ENCODE measurements around the gene SEC62.

- TF ChIP-seq CTCF (IDR thresholded peaks at IDR 0.05 in 2 of 3, conservative IDR thresholded peaks at IDR 0.05 in 1 of 3; ENCODE audit: insufficient read depth in 2 of 3, low read depth in 1 of 3, low read length in 3 of 3) (no peak), TFAP4 (CRISPR knock-in tag; IDR thresholded peaks at IDR 0.05; ENCODE audit: borderline replicate concordance) (no peak), POLR2A (conservative IDR thresholded peaks at IDR 0.05) (no peak), CGGBP1 (CRISPR knock-in tag; IDR thresholded peaks at IDR 0.05) (no peak), ZBTB40 (IDR thresholded peaks at IDR 0.05) (no peak), ZBTB40 (CRISPR knock-in tag; IDR thresholded peaks at IDR 0.05) (no peak), EGR1 (conservative IDR thresholded peaks at IDR 0.05) (no peak), NR3C1 (CRISPR knock-in tag; IDR thresholded peaks at IDR 0.05) (no peak), U2AF1 (optimal IDR thresholded peaks at IDR 0.05; ENCODE audit: low read depth, low read length) (no peak), ZNF263 (CRISPR knock-in tag; IDR thresholded peaks at IDR 0.05; ENCODE audit: borderline replicate concordance) (no peak), E2F1 (CRISPR knock-in tag; IDR thresholded peaks at IDR 0.05) (no peak), CBX3 (IDR thresholded peaks at IDR 0.05; ENCODE audit: borderline replicate concordance in 1 of 2, low read length in 2 of 2) (no peak)
These were observed 36.3 kb downstream of the SEC62 start for GRCh38 chr3:170002879-170003278.
